GM18499 (cell line): Measurements from ENCODE around the gene TRMT44.
"Not testable (repeated sequence)": the region's sequence is repeated elsewhere in the genome, so short reads cannot be mapped to it uniquely, and the experiment has no call there.

ENCODE experiments used
- ATAC-seq: cut with Tn5 transposase; IDR thresholded peaks from one replicate; pipeline ENCODE4 v1.9.1; 2021; ENCODE audit warnings: moderate number of reproducible peaks; ENCODE audit not compliant: insufficient read depth, unreplicated experiment

Gene TRMT44

DNA sequence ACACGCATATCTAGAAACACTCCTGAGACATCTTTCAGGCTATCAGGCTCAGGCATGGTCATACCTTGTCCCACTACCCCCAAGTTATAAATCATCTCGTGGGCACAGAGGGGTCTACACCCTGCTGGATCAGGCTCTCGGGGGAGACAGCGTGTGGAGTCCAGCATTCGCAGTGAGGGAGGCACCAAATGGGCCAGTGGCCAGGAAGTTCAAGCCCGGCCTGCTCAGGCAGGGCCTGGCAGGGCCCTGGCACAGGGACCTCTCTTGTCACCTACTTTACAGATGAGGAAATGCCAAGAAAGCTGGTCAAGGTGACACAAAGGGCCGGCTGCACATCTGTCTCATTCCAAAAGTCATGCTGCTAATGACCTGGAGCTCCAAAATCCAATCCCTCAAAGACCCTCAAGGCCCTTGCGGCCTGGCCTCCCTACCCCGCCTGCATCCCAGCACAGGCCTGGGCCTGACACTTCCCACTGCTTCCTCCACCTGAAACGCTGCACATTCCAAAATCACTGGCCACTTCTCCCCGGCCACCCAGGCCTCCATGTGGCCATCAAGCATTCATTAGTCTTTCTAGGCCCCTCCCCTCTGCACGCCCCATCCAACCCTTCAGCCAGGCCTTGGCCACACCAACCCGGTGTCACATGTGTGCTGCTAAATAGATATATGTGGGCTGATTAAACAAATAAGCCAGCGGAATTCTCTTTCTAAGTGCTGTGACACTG is 35.6 kb upstream of the TRMT44 start:
- no peak for ATAC-seq

DNA sequence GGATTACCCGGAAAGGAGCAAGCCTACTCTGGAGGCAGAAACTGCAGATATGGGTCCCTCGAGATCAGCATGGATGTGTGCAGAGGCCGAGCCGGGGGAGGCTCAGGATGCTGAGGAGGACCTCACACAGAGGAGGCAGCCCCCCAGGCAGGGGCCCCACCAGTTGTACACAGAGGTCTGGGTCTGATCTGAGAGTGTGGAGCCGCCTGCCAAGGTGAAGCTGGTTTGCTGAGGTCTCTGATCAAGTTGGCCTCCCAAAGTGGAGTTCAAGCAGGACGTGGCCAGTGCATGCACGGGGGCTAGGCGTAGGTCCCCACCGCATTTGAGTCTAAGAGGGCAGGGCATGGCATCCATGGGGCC is 35.1 kb upstream of the TRMT44 start:
- no peak for ATAC-seq

DNA sequence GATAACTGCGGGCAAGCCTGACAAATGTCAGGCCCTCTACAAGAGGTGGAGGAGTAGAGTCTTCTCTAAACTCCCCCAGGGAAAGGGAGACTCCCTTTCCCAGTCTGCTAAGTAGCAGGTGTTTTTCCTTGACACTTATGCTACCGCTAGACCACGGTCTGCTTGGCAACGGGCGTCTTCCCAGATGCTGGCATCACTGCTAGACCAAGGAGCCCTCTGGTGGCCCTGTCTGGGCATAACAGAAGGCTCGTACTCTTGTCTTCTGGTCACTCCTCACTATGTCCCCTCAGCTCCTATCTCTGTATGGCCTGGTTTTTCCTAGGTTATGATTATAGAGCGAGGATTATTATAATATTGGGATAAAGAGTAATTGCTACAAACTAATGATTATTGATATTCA is 33.7 kb upstream of the TRMT44 start:
- ATAC-seq = not testable (repeated sequence)

DNA sequence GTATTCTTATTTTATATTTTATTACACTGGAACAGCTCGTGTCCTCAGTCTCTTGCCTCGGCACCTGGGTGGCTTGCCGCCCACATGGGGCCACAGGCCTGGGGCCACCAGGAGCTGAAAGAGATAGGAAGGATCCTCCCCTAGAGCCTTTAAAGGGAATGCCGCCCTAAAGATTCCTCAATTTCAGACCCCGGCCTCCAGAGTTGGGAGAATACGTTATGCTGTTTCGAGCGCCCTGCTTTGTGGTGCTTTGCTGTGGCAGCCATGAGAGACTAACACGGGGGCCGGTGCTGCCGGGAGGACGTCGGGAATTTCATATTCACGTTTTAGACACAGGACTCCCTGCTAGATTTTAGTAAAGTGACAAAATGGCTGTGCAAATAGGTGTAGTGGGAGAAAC is 33.3 kb upstream of the TRMT44 start:
- ATAC-seq = no peak

DNA sequence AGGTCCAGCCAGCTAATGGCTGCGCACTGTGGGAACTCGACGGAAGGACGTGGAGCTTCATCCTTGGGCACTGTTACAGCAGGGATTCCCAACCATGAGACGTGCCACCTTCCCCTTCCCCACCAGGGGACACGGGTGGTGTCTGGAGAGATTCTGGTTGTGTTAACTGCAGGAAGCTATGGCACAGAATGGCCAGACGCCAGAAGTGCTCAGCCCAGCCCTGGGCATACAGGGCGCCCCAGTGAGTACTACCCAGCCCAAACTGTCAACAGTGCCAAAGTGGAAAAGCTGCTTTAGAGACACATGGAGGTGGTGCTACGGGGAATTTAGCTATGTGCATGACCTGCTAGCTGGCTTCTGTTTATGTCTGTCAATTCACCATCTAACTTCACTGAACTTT is 32.8 kb upstream of the TRMT44 start:
- no peak for ATAC-seq

DNA sequence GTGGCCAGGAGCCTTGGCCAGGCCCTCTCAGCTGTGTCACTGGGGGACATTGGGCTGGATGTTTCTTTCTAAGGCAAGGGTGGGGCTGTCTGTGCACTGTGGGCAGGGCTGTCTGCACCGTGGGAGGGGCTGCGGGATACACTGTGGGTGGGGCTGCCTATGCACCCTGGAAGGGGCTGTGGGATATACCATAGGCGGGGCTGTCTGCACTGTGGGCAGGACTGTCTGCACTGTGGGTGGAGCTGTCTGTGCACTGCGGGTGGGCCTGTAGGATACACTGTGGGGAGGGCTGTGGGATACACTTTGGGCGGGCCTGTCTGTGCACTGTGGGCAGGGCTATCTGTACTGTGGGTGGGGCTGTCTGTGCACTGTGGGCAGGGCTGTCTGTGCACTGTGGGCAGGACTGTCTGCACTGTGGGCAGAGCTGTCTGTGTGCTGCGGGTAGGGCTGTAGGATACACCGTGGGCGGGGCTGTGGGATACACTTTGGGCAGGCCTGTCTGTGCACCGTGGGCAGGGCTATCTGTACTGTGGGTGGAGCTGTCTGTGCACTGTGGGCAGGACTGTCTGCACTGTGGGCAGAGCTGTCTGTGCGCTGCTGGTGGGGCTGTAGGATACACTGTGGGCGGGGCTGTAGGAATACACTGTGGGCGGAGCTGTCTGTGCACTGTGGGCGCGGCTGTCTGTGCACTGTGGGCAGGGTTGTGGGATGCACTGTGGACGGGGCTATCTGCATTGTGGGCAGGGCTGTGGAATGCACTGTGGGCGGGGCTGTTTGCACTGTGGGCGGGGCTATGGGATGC is 31.1 kb upstream of the TRMT44 start:
- ATAC-seq = no peak

DNA sequence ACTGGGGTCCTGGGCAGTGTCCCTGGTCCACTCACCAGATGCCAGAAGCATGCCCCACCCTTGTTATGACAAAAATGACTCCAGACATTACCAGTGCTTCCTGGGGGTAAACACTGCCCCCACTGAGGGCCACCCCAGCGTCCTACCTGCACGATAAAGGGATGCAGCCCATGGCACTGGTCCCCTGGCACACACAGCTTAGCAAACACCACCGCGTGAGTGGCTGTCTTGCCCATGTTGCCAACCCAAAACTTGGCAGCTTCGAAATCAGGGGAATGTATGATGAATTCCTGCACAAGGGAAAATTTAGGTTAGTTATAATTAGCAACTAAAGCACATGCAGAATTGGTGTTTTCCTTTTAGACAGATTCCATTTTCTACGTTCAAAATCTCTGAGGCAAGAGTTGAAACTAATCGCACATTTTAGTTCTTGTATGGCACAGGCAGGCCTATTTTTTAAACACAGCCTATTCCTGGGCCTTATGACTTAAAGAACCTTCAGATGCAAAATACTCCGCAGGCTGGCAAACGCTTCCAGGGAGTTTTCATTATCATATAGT is 30.4 kb upstream of the TRMT44 start:
- ATAC-seq = no peak

DNA sequence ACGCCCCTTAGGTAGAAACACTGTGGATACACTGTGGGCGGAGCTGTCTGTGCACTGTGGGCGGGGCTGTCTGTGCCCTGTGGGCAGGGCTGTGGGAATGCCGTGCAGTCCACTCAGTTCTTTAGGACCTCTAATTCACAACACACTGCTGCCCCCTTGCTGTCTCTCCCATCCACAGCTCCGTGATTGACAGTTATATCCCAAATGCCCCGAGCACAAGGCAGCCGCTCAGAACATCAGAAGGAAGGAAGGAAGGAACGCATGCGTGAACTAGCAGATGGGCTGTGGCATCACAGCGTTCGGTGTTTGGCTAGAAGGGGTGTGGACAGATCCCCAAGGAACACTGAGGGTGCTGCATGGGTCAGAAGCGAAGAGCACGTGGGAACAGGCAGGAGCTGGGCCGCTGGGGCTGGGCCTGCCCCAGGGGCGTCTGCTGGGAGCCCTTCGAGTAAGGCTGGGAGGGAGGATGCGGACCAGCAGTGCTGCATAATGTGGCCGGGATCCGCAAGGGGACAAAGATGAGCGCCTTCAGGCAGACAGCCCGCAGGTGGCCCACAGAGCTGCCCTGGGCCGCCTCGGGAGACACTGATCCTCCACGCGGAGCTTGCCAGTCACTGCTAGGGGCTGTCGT is 29.8 kb upstream of the TRMT44 start:
- ATAC-seq = no peak

DNA sequence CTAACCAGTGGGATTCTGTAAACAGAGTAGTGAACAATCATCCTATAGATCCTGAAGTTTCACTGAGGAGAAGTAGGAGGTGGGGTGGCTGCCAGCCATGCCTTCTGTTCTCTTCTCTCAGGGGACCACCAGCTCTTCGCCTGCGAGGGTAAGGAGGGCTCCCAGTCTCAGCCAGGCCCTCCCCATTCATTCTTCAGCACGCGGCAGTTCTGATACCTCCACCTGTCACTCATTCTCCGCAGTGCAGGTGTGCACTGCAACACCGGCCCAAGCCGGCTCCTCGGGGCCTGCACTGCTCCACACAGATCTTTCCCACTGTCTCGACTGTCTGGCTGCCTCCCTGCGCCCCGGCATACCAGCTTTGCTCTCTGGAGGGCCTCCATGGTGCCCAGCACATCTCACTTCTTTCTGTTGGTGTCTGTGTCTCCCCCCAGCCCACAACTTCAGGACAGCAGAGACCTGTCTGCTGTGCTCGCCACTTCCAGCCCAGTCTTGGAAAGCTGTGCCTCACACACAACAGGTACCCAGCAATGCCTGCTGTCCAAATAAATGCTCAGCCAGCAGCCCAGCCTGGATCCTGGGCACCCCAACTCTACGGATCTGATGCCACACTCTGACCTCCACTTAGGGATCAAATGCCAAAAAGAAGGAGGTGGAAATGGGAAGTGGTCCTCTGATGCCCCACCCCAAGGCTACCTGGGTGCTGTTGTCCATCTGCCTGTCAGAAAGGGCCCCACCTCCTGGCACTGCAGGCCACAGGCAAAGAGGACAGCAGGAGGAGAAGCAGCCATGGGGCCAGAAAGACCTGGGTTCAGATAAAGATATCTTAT is 29.0 kb upstream of the TRMT44 start:
- ATAC-seq = no peak

DNA sequence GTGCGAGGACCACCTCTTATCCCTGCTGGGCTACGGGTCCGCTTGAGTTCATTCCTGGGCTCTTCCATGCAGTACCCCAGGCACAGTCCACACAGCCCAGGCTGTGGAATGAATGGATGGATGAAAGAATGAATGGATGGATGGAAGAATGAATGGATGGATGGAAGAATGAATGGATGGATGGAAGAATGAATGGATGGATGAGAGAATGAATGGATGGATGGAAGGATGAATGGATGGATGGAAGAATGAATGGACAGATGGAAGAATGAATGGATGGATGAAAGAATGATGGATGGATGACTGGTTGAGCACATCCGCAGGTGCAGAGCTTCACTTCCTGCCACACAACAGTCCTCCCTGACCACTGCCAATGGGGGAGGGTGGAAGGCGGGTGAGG is 28.3 kb upstream of the TRMT44 start:
- ATAC-seq = no peak

DNA sequence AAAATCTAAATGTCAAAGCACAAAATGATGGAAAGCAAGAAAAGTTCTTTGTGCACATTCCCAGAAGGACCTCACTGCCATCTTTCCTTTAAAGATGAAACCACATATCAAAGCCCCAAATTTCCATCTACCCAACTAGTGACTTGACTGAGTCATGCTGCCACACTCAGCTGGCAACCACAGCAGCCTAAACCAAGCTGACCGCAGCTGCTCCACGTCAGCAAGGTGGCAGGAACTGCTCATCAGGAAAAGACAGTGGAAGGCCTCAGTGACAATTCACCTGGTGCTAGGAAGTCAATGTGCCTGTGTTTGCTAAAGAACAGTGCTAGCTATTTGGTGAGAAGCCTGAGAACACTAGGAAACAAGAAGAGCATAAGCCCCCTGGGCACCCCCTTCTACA is 26.2 kb upstream of the TRMT44 start:
- no peak for ATAC-seq

DNA sequence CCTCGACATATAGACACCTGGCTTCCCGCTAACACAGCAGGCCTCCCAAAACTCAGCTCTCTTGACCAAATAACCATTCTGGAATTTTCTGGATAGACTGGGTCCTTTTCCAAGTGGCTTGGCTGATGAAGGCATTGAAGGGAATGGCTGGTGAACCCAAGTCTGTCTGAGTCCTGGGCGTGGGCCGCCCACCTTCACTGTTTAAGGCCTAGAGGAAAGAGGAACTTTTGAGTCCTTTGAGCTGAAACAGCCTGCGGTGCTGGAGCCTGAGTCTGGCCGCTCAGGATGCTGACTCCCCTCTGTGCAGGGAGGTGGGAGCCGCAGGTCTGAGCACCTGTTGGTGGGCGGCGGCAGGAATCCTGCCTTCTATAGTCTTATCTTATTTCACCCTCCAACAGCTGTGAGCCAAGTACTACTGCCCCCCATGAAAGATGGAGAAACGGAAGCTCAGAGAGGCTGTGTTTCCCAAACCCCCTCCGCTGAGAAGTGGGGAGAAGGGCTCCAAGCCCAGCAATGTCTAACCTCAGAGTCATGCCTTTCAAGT is 23.4 kb upstream of the TRMT44 start:
- ATAC-seq = no peak

DNA sequence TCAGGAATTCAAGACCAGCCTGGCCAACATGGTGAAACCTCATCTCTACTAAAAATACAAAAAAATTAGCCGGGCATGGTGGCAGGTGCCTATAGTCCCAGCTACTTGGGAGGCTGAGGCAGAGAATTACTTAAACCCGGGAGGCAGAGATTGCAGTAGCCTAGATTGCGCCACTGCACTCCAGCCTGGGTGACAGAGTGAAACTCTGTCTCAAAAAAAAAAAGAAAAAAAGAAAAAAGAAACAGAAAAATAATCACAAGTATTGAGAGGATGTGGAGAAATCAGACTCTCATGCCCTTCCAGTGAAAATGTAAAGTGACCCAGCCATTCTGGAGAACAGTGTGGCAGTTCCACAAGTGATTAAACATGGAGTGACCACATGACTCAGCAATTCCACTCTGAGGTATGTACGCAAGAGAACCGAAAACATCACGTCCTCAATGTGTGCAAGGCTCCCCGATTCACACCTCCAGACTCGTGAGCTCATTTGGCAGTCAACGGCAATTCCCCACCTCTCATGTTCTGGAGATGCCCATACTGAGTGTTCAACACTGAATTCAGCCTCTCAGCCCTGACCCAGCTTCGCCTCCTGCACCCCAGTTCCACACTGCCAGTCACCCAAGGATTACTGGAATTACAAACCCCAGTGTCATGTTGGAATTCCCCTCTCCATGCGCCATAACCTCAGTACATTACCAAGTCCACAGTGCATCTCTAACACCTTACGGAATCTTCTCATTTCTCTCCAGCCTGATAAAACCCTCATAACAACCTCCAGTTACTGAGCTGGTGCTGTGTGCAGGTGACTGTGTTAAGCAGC is 21.1 kb upstream of the TRMT44 start:
- ATAC-seq = peak; percentile 82

DNA sequence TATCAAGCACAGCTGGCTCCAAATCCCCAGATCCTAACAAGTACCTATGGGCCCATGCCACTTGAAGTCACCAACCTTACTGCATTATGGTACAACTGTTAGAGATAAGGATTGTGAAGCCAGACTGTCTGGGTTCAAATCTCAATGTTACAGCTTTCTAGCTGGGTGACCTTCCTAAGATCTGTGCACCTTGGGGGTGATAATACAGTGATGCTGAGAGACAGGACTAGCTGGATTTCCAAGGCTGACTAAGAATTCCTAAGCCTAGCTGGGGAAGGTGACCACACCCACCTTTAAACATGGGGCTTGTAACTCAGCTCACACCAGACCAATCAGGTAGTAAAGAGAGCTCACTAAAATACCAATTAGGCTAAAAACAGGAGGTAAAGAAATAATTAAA is 20.4 kb upstream of the TRMT44 start:
- not testable (repeated sequence) for ATAC-seq

DNA sequence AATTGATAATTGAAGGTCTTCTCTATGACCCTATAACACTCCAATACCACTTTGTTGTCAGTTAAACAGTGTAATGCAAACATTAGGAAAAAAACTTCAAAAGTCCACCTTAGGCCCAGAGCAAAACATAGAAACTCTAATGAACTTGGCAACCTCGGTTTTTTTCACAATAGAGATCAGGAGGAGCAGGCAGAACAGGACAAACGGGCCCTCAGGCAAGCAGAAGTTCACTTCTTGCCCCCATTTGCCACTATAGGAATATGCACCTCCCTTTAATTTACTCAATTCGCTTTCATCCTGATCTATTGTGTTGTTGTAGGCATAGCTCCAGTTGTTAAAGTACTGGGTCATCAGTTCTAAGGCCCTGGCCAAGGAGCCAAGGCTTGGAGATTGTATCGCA is 18.2 kb upstream of the TRMT44 start:
- ATAC-seq = no peak

DNA sequence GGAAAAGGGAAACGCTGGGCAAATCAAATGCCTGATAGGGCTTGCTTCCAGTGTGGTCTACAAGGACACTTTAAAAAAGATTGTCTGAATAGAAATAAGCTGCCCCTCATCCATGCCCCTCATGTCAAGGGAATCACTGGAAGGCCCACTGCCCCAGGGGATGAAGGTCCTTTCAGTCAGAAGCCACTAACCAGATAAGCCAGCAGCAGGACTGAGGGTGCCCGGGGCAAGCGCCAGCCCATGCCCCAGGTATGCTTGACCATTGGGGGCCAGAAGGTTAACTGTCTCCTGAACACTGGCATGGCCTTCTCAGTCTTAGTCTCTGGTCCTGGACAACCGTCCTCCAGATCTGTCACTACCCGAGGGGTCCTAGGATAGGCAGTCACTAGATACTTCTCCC is 17.8 kb upstream of the TRMT44 start:
- no peak for ATAC-seq

DNA sequence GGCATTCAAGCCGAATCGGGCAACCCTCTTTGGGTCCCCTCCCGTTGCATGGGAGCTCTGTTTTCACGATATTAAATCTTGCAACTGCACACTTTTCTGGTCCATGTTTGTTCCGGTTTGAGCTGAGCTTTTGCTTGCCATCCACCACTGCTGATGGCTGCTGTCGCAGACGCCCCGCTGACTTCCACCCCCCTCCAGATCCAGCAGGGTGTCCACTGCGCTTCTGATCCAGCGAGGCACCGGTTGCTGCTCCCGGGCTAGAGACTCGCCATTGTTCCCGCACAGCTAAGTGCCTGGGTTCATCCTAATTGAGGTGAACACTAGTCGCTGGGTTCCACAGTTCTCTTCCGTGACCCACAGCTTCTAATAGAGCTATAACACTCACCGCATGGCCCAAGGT is 13.3 kb upstream of the TRMT44 start:
- no peak for ATAC-seq

DNA sequence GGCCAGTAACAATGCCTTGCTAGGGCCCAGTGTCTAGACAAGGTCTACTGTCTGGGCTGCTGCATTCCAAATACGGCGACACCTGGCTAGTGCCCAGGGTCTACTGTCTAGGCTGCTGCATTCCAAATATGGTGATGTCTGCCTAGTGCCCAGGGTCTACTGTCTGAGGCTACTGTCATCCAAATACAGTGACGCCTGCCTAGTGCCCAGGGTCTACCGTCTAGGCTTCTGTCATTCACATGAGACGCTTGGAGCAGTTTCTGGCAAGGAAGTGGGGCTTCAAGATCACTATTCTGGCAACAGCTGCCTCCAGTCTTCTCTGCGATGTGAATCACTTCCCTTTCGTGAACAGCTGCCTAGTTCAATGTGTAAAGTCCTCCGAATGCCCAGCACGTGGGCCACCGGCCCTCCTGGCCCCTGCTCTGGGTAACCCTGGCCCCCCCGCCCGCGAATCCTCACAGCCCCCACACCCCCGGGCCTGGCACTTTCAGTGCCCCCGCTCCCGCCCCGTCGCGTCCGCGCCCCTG is 12.8 kb upstream of the TRMT44 start:
- ATAC-seq = peak; percentile 40
